Left lung (tissue), 14 donors: ENCODE data around the gene FBXL12. TPM values are rescaled to one million over a fixed set of nuclear protein-coding genes. Genes with fewer than 3 reads are reported as not detected.
A peak's percentile ranks its signal among the peaks of the same experiment; 100 is the strongest.

Source experiments
- ATAC-seq: fragments of 200-7000 bp; cut with Tn5 transposase; one replicate; pipeline ENCODE4 v1.9.1; 2020; ENCODE audit warnings: moderate library complexity
- DNase-seq, 4 donors: peaks; one replicate each; pipeline ENCODE4 v3.0.0-alpha.2; 2013 to 2020
- H3K27ac ChIP-seq, 2 donors: fragments of 200-600 bp; sonication (generic) in 1 of 2; one replicate each; pipeline versions ENCODE4 v1.5.0 to v1.8.0; 2020 to 2021
- H3K27me3 ChIP-seq, 2 donors: fragments of 200-600 bp; sonication (generic) in 1 of 2; one replicate each; pipeline versions ENCODE4 v1.5.0 to v1.8.0; 2020 to 2021
- H3K36me3 ChIP-seq, 2 donors: fragments of 200-600 bp; sonication (generic) in 1 of 2; one replicate each; pipeline versions ENCODE4 v1.5.0 to v1.8.0; 2020 to 2021
- H3K4me1 ChIP-seq, 2 donors: fragments of 200-600 bp; one replicate each; pipeline ENCODE4 v1.8.0; 2021
- H3K4me3 ChIP-seq, 2 donors: fragments of 200-600 bp; sonication (generic) in 1 of 2; one replicate each; pipeline versions ENCODE4 v1.5.0 to v1.8.0; 2020 to 2021; ENCODE audit warnings: mild to moderate bottlenecking in 1 of 2
- H3K9me3 ChIP-seq, 2 donors: fragments of 200-600 bp; sonication (generic) in 1 of 2; one replicate each; pipeline versions ENCODE4 v1.5.0 to v1.8.0; 2020 to 2021
- CTCF ChIP-seq, 2 donors: fragments of 200-600 bp; sonication (generic) in 1 of 2; IDR thresholded peaks; one replicate each; pipeline versions ENCODE4 v1.5.0 to v1.8.0; 2021; ENCODE audit warnings: antibody characterized with exemption in 2 of 2
- intact Hi-C, 2 donors: fragments of 100-400 bp; cut with DNase I; formaldehyde crosslinking; loops; one replicate each; pipeline versions ENCODE4 v1.11.2 to v1.14.2; 2022
- long read RNA-seq, 12 donors: library from polyadenylated mRNA in 2 of 12; unstranded in 2 of 12; transcript quantifications; one replicate each; pipeline ENCODE4 v2.0.0 and lab custom pipeline, GENCODE V29; 2019 to 2026
- polyA plus RNA-seq, 6 donors: library from polyadenylated mRNA; unstranded; fragments of 120-200 nt; gene quantifications; one replicate each; pipeline ENCODE4 v1.2.1, GENCODE V29; 2013; ENCODE audit not compliant: insufficient read length in 6 of 6
- total RNA-seq, 2 donors: library from RNA; stranded (reverse); fragmentation: NEBNext Ultra II Directional; extraction: Animal tissue kit (Norgen Biotek cat#: 25700); gene quantifications; one replicate each; pipeline ENCODE4 v1.2.1, GENCODE V29; 2021
- donor health status: DM: no; HTN: yes; CAD: no.
- donor health status: DM: no; HTN: no; CAD: no.

Gene FBXL12
- total RNA-seq (10 to 100 TPM; 22.3 to 23.5 TPM), polyA plus RNA-seq (10 to 100 TPM; 32.3 to 40.5 (median 35.6) TPM)
- long read RNA-seq, donor 1, transcript FBXL12-201 (3 exons, 1,852 nt) = major isoform, 14 of 27 reads
- long read RNA-seq, donor 1, transcript FBXL12-206 (3 exons, 1,843 nt) = minor isoform, 8 of 27 reads
- long read RNA-seq, donor 1, partial matches to known transcripts = 0 of 27 reads
- long read RNA-seq, donor 1, other reads (novel, unspliced or antisense) = 0 of 27 reads
- long read RNA-seq, donor 2, transcript FBXL12-205 (2 exons, 1,736 nt) = minor isoform, 5 of 1,007 reads
- long read RNA-seq, donor 2, transcript FBXL12-206 (3 exons, 1,843 nt) = minor isoform, 7 of 1,007 reads
- long read RNA-seq, donor 2, transcript FBXL12-201 (3 exons, 1,852 nt) = major isoform, 13 of 1,007 reads
- long read RNA-seq, donor 2, partial matches to known transcripts = 941 of 1,007 reads
- long read RNA-seq, donor 2, other reads (novel, unspliced or antisense) = 37 of 1,007 reads
- long read RNA-seq, donor 3, transcript FBXL12-206 (3 exons, 1,843 nt) = minor isoform, 5 of 18 reads
- long read RNA-seq, donor 3, transcript FBXL12-201 (3 exons, 1,852 nt) = major isoform, 10 of 18 reads
- long read RNA-seq, donor 3, partial matches to known transcripts = 0 of 18 reads
- long read RNA-seq, donor 3, other reads (novel, unspliced or antisense) = 0 of 18 reads
- long read RNA-seq, donor 4, transcript FBXL12-201 (3 exons, 1,852 nt) = major isoform, 5 of 14 reads
- long read RNA-seq, donor 4, partial matches to known transcripts = 1 of 14 reads
- long read RNA-seq, donor 4, other reads (novel, unspliced or antisense) = 2 of 14 reads
- long read RNA-seq, donor 5, transcript FBXL12-201 (3 exons, 1,852 nt) = major isoform, 10 of 21 reads
- long read RNA-seq, donor 5, transcript FBXL12-206 (3 exons, 1,843 nt) = minor isoform, 5 of 21 reads
- long read RNA-seq, donor 5, partial matches to known transcripts = 0 of 21 reads
- long read RNA-seq, donor 5, other reads (novel, unspliced or antisense) = 0 of 21 reads
- long read RNA-seq, donor 6, transcript FBXL12-206 (3 exons, 1,843 nt) = minor isoform, 7 of 23 reads
- long read RNA-seq, donor 6, transcript FBXL12-201 (3 exons, 1,852 nt) = major isoform, 12 of 23 reads
- long read RNA-seq, donor 6, partial matches to known transcripts = 0 of 23 reads
- long read RNA-seq, donor 6, other reads (novel, unspliced or antisense) = 0 of 23 reads
- long read RNA-seq, donor 7, partial matches to known transcripts = 0 of 5 reads
- long read RNA-seq, donor 7, other reads (novel, unspliced or antisense) = 0 of 5 reads
- long read RNA-seq, donor 8, transcript FBXL12-201 (3 exons, 1,852 nt) = major isoform, 5 of 18 reads
- long read RNA-seq, donor 8, partial matches to known transcripts = 5 of 18 reads
- long read RNA-seq, donor 8, other reads (novel, unspliced or antisense) = 0 of 18 reads
- long read RNA-seq, donor 9 = 0 reads
- long read RNA-seq, donor 10, partial matches to known transcripts = 0 of 5 reads
- long read RNA-seq, donor 10, other reads (novel, unspliced or antisense) = 2 of 5 reads
- long read RNA-seq, donor 11 = 0 reads
- long read RNA-seq, donor 12, transcript FBXL12-206 (3 exons, 1,843 nt) = minor isoform, 5 of 653 reads
- long read RNA-seq, donor 12, transcript FBXL12-201 (3 exons, 1,852 nt) = major isoform, 8 of 653 reads
- long read RNA-seq, donor 12, partial matches to known transcripts = 116 of 653 reads
- long read RNA-seq, donor 12, other reads (novel, unspliced or antisense) = 518 of 653 reads

GRCh38 chr19:9818734-9819595, at the start of gene FBXL12:
TSS of gene FBXL12 (minus strand) at chr19:9819079. CDS start at chr19:9818813, 266 bp downstream.
- Histone ChIP-seq H3K4me3 (peak within 1 kb of the TSS; percentile 94 to 95), H3K9me3 (peaks cover 0 to 7% of the 10 kb centered on the region in 2 donors), H3K27me3 (no peaks in the 10 kb centered on the region), H3K36me3 (peaks cover 0 to 13% of the 10 kb centered on the region in 2 donors), H3K27ac (peak within 1 kb of the TSS; percentile 91 to 98), H3K4me1 (peaks cover 8 to 24% of the 10 kb centered on the region in 2 donors)
- ATAC-seq (peak; percentile 94), DNase-seq (peak; percentile 100)
- intact Hi-C loops = no loop called here
- no peak for TF ChIP-seq CTCF (IDR thresholded peaks at IDR 0.05)

GRCh38 chr19:9865732-9866501, 47.0 kb upstream of the FBXL12 start:
- Histone ChIP-seq H3K36me3 (no peaks in the 10 kb centered on the region), H3K27me3 (no peaks in the 10 kb centered on the region), H3K4me3 (no peak overlapping the region), H3K27ac (no peak overlapping the region), H3K9me3 (no peaks in the 10 kb centered on the region), H3K4me1 (no peaks in the 10 kb centered on the region)
- ATAC-seq = no peak
- no peak for DNase-seq
- intact Hi-C loops = no loop called here
- TF ChIP-seq CTCF (IDR thresholded peaks at IDR 0.05) = no peak

GRCh38 chr19:9863759-9864158, 44.9 kb upstream of the FBXL12 start:
- H3K27me3 ChIP-seq = no peaks in the 10 kb centered on the region
- H3K27ac ChIP-seq = no peak overlapping the region
- DNase-seq (no peak), ATAC-seq (no peak)
- H3K36me3 ChIP-seq = no peaks in the 10 kb centered on the region
- H3K9me3 ChIP-seq = no peaks in the 10 kb centered on the region
- no peak overlapping the region for H3K4me3 ChIP-seq
- no peaks in the 10 kb centered on the region for H3K4me1 ChIP-seq
- TF ChIP-seq CTCF (IDR thresholded peaks at IDR 0.05) = no peak
- intact Hi-C loops = no loop called here
